GM18526 (cell line): ENCODE data around the gene BDKRB1.

Experiments
- POLR2A ChIP-seq: IDR thresholded peaks from 3 replicates; pipeline ENCODE4 v1.6.1; 2011; ENCODE audit not compliant: insufficient read length; ENCODE audit errors: extremely low read depth

The BDKRB1 gene

DNA sequence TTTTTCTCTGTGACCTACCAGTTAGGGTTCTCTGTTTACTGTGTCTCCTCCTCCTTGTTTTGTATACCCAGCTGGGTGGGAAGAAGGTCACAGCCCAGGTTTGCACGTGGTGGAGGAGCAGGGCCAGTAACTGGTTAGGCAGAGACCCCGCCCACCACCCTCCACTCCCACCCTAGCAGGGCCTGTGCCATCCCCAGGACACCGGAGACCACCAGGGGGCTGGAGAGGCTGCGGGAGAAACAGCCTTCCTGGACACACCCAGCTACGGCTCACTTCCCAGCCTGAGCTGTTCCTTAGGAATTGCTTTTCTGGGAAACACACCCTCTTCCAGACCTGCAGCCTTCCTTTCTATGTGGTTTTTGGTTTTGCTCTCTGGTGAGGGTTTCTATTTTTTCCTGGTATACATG lies 30.3 kb upstream of the BDKRB1 start:
- no peak for TF ChIP-seq POLR2A

DNA sequence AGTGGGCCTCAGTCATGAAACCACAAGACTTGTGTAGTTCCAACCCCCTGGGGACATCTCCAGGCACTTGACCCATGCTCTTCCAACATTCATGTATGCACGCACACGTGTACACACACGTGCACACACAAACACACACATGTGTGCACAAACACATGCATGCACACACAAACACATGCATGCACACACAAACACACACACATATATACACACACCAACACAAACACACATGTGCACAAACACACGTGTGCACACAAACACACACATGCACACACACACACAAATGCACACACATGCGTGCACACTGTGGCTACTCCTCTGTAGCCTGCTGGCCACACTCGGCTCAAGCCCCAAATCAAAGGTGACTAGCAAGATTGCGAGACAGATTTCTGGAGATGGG lies 28.6 kb upstream of the BDKRB1 start:
- no peak for TF ChIP-seq POLR2A

DNA sequence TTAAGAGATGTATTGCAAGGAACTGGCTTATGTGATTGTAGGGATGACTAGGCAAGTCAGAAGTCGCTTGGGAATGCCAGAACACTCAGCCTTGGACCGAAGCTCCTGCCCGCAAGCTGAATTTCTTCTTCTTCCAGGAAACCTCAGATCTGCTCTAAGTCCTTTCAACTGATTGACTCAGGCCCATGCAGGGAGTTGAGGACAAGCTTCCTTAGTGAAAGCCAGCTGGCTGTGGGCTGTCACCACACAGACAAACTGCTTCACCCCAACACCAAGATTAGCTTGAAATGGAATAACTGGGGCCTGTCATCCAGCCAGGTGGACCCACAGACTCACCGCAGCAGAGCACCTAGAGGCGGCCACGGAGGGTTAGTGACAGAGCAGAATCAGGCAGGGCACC lies 26.7 kb upstream of the BDKRB1 start:
- TF ChIP-seq POLR2A: no peak

DNA sequence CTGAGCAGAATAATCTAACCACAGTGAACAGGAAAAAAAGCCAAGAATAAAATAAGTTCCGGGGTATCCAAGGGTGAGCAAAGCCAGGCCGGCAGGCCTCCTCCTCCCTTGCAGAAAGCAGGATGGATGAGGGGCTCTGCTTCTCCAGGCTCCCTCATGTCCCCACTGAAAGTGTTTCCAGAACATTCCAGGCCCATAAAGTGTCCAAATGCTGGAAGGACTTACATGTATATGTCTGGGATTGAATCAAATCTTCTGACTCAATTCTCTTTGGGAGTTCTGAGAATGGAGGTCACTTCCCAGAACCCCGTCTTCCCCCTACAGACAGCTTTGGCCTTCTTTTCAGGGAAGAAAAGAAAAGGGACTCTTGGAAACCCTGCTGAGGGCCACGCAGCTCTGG lies 25.0 kb upstream of the BDKRB1 start:
- no peak for TF ChIP-seq POLR2A

DNA sequence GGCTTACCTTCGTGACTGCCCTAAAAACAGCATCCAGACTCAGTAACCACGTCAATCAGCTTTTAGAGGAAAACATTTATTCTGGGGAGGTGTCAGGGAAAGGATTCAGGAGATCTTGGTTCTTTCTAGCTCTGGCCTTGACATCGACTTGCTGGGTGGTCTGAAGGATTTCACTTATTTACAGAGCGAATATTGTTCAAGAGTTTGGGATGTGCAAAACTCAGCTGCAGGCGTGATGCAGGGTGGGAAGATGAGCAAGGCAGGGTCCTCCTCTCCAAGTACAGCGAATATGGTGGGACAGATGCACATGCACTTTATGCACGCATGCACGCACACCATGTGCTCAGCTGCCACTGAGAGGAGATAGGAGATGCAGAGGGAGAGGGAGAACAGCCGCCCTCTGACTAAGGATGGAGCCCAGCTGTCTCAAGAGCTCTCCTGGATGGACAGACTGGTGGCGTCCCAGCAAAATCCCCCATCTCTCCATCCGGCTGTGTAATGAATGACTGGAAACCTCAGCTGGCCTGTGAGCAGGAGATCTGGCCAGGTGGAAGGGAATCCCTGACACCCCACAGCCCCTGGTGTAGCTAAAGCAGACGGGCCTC lies 24.4 kb upstream of the BDKRB1 start:
- no peak for TF ChIP-seq POLR2A

DNA sequence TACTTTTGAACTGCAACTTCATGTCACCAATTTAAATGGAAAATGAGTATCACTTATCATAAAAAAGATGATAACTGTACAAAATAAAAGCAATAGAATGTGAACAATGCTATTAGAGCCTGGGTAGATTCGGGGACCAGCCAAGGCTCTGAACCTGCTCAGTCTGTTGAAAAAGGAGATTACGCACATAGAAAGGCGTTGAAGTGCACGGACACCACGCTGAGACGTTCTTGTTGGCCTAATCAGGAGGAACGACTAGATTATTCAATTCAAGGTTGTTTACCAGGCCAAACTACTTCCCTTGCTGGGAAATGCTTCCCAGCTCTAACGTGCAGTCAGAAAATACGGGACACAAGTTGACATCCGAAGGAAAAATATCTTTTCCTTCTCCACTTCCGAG lies 23.5 kb upstream of the BDKRB1 start:
- TF ChIP-seq POLR2A: no peak

DNA sequence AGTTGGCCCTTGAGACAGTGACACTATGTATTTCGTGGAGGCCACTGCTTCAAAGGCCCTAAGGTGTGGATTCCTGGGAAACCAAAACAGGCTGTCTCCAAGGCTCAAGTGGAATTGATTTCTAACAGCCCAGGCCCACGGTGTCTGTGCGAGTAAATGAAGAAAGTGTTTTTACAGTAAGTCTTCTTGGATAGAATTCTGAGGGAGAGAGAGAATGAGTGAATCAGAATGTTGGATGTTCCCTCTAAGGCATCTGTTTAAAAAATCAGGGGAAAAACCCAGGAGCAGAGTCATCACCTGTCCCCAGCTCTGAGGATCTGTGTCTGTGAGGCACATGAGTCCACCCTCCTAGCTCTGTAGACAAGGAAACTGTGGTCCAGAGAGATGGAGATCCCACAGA lies 22.3 kb upstream of the BDKRB1 start:
- no peak for TF ChIP-seq POLR2A

DNA sequence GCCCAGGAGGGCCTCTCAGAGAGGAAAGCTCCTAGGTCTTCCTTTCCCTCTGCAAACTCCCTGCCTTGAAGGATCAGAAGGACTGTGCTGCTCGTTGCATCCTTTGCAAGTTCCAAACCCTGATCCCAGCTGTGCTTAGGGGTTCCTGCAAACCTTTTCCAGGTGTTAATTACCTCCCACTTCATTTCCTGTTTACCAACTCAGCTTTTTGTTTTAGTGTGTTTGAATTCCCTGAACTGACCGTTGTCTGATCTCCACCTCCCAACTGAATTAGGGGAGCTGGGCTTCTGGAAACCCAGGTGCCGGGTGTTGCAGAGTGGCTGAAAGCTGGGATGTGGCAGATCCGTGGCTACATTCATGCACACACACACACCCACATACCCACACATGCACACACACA lies 20.6 kb upstream of the BDKRB1 start:
- TF ChIP-seq POLR2A: no peak

DNA sequence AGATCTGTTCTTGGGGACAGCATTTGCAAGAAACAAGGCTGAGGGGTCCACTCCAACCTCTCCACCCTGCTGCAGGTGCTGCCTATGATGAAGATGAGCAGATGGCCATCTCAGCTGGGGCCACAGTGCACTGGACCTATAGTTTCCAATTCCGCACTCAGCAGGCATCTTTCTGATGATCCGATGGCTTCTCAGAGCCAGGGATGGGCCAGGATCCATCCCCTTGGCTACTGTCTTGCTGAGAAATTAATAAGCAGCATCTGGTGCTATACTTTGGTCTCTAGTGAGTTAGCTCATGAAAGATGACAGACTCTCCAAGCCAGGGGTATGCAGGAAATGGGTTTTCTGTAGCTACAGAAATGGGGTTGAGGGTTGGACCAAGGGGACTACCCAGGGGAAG lies 18.4 kb upstream of the BDKRB1 start:
- TF ChIP-seq POLR2A: no peak

DNA sequence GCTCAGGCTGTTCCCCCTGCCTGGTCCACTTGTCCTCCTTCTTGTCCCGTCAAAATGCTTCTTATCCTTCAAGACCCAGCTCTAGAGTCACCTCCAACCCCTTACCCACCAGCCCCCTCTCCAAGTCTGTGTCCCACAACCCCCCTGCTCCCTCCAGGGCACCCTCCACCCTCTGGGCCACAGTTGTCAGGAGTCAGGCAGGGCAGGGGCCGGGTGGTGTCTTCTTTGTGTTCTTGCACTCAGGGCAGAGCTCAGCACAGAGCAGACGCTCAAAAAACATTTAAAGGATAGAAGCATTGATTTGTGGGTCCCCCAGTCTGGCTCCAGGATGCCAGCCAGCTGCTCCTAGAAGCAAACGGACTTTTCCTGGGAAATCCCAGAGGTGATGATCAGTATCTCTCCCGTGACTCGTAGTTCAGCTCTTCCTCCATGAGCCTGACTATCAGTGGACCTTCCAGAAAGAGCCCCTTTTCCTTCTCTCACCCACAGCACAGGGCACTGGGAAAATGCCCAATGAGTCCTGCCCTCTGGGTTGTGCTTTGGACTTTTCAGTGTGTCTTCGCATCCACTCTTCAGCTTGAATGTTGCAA lies 17.2 kb upstream of the BDKRB1 start:
- TF ChIP-seq POLR2A: no peak

DNA sequence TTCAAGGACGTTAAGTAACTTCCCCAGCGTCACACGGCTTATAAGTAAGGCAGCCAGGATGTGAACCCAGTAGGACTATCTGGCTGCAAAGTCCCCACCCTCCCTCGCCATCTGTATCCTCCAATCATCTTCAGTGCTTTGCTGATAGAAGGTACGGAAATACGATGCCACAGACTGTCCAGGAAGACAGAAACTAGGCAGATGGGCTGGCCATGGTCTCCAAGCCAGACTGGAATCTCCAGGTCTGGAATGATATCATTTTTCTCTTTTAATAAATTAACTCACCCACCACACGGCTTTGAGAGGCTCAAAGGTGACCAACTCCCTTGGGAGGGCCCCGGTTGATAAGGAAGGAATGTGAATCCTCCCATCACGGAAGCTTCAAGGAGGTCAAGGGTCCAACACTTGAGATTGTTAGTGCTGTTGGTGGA lies 16.3 kb upstream of the BDKRB1 start:
- no peak for TF ChIP-seq POLR2A

DNA sequence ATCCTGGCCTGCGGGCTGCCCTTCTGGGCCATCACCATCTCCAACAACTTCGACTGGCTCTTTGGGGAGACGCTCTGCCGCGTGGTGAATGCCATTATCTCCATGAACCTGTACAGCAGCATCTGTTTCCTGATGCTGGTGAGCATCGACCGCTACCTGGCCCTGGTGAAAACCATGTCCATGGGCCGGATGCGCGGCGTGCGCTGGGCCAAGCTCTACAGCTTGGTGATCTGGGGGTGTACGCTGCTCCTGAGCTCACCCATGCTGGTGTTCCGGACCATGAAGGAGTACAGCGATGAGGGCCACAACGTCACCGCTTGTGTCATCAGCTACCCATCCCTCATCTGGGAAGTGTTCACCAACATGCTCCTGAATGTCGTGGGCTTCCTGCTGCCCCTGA lies 15.4 kb upstream of the BDKRB1 start:
- TF ChIP-seq POLR2A: no peak

DNA sequence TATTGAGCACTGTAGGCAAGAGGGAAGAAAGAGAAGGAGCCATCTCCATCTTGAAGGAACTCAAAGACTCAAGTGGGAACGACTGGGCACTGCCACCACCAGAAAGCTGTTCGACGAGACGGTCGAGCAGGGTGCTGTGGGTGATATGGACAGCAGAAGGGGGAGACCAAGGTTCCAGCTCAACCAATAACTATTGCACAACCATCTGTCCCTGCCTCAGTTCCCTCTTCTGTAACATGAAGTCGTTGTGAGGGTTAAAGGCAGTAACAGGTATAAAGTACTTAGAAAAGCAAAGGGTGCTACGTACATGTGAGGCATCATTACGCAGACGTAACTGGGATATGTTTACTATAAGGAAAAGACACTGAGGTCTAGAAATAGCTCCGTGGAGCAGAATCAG lies 13.9 kb upstream of the BDKRB1 start:
- TF ChIP-seq POLR2A: no peak

DNA sequence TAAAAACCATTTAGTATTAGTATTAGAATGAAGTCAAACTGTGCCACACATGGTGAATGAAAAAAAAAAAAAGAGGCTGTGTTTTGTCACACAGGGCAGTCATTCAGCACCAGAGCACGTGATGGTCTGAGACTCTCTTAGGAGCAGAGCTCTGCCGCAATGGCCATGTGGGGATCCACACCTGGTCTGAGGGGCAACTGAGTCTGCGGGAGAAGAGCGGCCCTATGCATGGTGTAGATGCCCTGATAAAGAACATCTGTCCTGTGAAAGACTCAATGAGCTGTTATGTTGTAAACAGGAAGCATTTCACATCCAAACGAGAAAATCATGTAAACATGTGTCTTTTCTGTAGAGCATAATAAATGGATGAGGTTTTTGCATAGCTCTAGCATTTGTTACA lies 12.2 kb upstream of the BDKRB1 start:
- TF ChIP-seq POLR2A: no peak

DNA sequence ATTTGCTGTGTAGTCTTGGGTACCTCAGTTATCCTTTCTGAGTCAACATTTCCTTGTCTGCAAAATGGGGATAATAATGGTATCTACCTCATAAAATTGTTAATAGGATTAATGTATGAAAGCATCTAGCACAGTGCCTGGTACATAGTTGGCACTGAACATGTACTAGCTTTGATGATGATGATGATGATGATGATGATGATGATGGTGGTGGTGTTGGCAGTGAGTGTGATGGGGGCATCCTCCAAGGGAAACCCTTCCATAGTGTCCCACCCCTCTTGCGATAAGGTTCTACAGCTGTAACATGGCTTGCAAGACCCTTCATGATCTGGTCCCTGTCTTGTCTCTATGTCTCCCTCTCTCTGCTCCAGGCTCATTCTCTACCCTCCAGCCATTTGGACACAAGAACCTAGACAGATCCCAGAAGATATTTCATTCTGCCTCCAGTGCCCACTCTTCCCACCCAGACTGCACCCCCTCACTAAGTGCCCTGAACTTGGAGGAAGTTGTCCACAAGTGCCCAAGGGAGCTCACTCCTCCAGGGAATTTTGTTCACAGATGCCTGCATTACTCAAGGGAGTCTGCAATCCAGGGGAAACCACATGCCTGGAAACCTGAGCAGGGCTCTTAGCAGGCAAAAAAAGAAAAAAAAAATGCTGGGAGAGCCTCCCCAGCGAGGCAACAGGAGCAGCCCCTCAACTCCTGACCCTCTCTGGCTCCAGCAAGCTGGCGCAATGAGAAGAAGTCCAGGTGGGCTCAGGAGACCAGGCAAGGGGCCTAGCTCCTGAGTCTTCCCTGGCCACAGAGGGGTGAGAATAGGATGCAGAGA lies 10.1 kb upstream of the BDKRB1 start:
- TF ChIP-seq POLR2A: no peak

DNA sequence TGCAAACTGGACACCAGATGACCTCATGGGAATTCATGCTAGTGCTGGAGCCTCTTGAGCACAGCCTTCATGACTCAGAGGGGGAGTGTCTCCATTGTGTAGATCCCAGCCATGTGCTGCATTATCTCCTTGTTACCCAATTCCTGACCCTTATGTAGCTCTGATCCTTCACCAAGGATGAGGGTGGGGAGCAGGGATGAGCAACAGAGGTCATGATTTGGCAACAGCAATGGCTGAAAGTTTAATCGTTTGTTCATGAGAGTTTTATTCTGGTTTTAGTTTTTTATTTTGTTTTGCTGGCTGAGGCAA lies 9.5 kb upstream of the BDKRB1 start:
- no peak for TF ChIP-seq POLR2A

DNA sequence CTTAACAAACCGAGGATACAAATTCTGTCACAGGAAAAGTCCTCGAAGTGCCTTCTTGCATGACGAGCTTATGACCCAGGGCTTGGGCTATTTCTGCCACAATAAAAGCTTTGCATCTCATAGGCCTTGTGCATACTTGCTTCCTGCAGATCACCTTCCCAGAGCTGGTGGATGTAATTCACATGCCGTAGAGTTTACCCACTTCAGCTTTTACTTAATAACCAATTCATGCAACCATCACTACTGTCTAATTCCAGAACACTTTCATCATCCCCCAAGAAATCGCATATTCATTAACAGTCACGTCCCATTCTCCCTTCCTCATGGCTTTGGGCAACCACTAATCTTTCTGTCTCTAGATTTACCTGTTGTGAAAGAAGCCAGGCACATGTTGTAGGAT lies 9.0 kb upstream of the BDKRB1 start:
- TF ChIP-seq POLR2A: no peak

DNA sequence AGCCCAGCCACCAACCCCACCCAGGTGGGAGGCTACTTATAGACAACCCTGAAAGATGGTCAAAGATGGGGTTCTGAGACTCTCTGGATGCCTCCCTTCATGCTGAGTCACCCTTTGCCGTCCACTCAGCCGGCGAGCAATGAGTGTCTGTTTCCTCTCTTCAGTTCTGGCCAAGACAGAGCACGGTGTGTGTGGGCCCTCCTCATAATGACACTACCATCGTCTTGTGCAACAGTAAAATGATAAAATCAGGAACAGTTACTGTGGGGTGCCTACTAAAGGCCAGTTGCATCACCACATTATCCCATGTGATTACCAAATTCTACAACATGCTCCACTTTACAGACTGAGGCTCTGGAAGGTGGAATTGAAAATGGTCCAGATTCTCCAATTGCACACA lies 7.0 kb upstream of the BDKRB1 start:
- no peak for TF ChIP-seq POLR2A

DNA sequence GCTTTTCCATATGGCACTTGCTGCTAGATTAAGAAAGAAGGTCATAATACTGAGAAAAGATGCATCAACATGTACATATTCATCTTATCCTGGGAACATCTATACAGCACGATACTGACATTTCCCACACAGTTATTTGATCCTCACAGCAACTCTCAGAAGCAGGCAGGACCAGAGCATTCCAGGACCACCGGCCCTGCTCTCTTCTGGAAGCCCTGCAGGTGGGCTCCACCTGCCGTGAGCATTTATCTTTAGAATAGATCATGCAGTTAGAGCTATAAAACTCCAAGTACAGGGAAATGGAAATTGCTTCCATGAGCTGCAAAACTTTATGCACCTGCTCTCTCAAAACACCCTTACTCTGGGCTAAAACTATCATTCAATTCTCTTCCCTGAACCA lies 5.5 kb upstream of the BDKRB1 start:
- TF ChIP-seq POLR2A: no peak
